ENCODE measurements around the gene APOBEC3A. TPM values are rescaled to one million over a fixed set of nuclear protein-coding genes. Genes with fewer than 3 reads are reported as not detected.

The APOBEC3A gene
- total RNA-seq, 1 donor from 2014 or later, result not detected

GRCh38 chr22:38968801-38969200, 11.4 kb downstream of the APOBEC3A start:
- FAIRE-seq, result no peak
- no peak for TF ChIP-seq CTCF (IDR thresholded peaks at IDR 0.05; ENCODE audit: insufficient read depth, low read length, severe bottlenecking)
- no peaks in the 10 kb centered on the region for H3K36me3 ChIP-seq (ENCODE audit: control insufficient read depth, insufficient read depth, low read length)
- H3K4me3 ChIP-seq (ENCODE audit: low read depth, low read length), result no peak overlapping the region
- no peak for DNase-seq (ENCODE audit: low read depth)
- peaks cover 13% of the 10 kb centered on the region for H3K27me3 ChIP-seq (ENCODE audit: control insufficient read depth, insufficient read depth, low read length)

DNA sequence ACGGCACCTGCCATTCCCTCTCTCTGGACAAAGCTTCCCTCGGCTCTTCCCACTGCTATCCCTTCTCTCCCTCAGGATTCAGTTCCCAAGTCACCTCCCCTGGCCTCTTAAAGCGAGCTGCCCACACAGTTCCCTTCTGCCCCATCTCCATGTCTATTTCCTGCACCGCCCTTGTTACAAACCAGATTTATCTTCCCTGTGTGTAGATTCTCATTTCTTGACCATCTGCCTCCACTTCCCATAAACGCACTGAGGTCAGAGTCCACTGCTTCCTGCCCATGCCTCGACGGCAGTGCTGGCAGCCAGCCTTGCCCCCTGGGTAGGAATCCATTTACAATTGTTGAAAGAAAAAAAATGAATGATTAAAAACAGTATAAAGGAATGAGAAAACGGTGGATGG, 13.1 kb downstream of the APOBEC3A start:
- no peak for FAIRE-seq
- TF ChIP-seq CTCF (IDR thresholded peaks at IDR 0.05; ENCODE audit: insufficient read depth, low read length, severe bottlenecking), result no peak

GRCh38 chr22:38971202-38971601, 13.8 kb downstream of the APOBEC3A start:
- Histone ChIP-seq H3K4me3 (ENCODE audit: low read depth, low read length) (no peak overlapping the region), H3K36me3 (ENCODE audit: control insufficient read depth, insufficient read depth, low read length) (no peaks in the 10 kb centered on the region), H3K27me3 (ENCODE audit: control insufficient read depth, insufficient read depth, low read length) (peaks cover 4% of the 10 kb centered on the region)
- FAIRE-seq (no peak), DNase-seq (ENCODE audit: low read depth) (no peak)
- TF ChIP-seq CTCF (IDR thresholded peaks at IDR 0.05; ENCODE audit: insufficient read depth, low read length, severe bottlenecking), result no peak

More for the DNA sequence above, 13.1 kb downstream of the APOBEC3A start:
- DNase-seq (ENCODE audit: low read depth), result no peak
- Histone ChIP-seq H3K27me3 (ENCODE audit: control insufficient read depth, insufficient read depth, low read length) (peaks cover 7% of the 10 kb centered on the region), H3K36me3 (ENCODE audit: control insufficient read depth, insufficient read depth, low read length) (no peaks in the 10 kb centered on the region), H3K4me3 (ENCODE audit: low read depth, low read length) (no peak overlapping the region)

DNA sequence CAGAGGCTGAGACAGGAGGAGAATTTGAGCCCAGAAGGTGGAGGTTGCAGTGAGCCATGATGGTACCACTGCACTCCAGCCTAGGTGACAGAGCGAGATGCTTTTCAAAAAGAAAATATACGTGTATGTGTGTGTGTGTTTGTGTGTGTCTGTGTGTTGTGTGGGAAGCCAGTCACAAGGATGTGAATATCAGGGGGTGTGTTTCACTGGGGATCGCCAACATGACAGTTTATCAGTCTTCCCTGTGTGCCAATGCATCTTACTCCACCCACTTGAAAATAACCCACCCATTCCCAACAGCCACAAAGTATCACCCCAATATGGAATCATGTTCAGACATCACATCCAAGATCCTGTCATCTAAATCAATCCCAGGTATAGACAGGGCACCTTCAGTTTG, 14.4 kb downstream of the APOBEC3A start:
- no peak for DNase-seq (ENCODE audit: low read depth)
- Histone ChIP-seq H3K27me3 (ENCODE audit: control insufficient read depth, insufficient read depth, low read length) (peaks cover 2% of the 10 kb centered on the region), H3K4me3 (ENCODE audit: low read depth, low read length) (no peak overlapping the region), H3K36me3 (ENCODE audit: control insufficient read depth, insufficient read depth, low read length) (no peaks in the 10 kb centered on the region)
- FAIRE-seq, result no peak
- no peak for TF ChIP-seq CTCF (IDR thresholded peaks at IDR 0.05; ENCODE audit: insufficient read depth, low read length, severe bottlenecking)

- Histone ChIP-seq H3K4me3 (ENCODE audit: low read depth, low read length) (no peak overlapping the region), H3K27me3 (ENCODE audit: control insufficient read depth, insufficient read depth, low read length) (peaks cover 2% of the 10 kb centered on the region), H3K36me3 (ENCODE audit: control insufficient read depth, insufficient read depth, low read length) (no peaks in the 10 kb centered on the region)
- no peak for DNase-seq (ENCODE audit: low read depth)
- no peak for FAIRE-seq
- no peak for TF ChIP-seq CTCF (IDR thresholded peaks at IDR 0.05; ENCODE audit: insufficient read depth, low read length, severe bottlenecking)
Observed at GRCh38 chr22:38972558-38972957, 15.1 kb downstream of the APOBEC3A start.

Measured in bronchial epithelial cell (primary cell).